HepG2 (cell line): Measurements from ENCODE around the gene PEPD. TPM values are rescaled to one million over a fixed set of nuclear protein-coding genes. Genes with fewer than 3 reads are reported as not detected.

Source experiments
- ATF7 ChIP-seq, 2 experiments: fragments of 450-650 bp in 1 of 2; sonication (generic) in 1 of 2; formaldehyde crosslinking in 1 of 2; IDR thresholded peaks; 2 replicates each; pipeline versions ENCODE4 v1.4.0 to v1.6.1; 2016 to 2020; ENCODE audit warnings: antibody characterized with exemption in 1 of 2, mild to moderate bottlenecking in 1 of 2, missing genetic modification reagents in 1 of 2
- ATRX ChIP-seq: sonication (generic); formaldehyde crosslinking; IDR thresholded peaks from 2 replicates; pipeline ENCODE4 v1.4.0; 2020; ENCODE audit warnings: missing genetic modification reagents, borderline replicate concordance
- CENPT ChIP-seq: sonication (generic); formaldehyde crosslinking; IDR thresholded peaks from 2 replicates; pipeline ENCODE4 v1.8.0; 2022; ENCODE audit warnings: low read depth, mild to moderate bottlenecking, moderate library complexity, missing genetic modification reagents
- EEA1 ChIP-seq: sonication (generic); formaldehyde crosslinking; IDR thresholded peaks from 2 replicates; pipeline ENCODE4 v1.5.1; 2020; ENCODE audit warnings: mild to moderate bottlenecking, missing genetic modification reagents, borderline replicate concordance
- EHMT2 ChIP-seq: fragments of 200-600 bp; sonication (generic); IDR thresholded peaks from 2 replicates; pipeline ENCODE4 v1.7.0; 2017; ENCODE audit warnings: antibody characterized with exemption, low read depth, low read length, borderline replicate concordance
- GATAD2A ChIP-seq: IDR thresholded peaks from 2 replicates; pipeline ENCODE4 v1.6.1; 2016
- KLF6 ChIP-seq: IDR thresholded peaks from 2 replicates; pipeline ENCODE4 v1.8.0; 2016; ENCODE audit warnings: missing biosample characterization, missing genetic modification reagents
- MEIS1 ChIP-seq: sonication (generic); formaldehyde crosslinking; IDR thresholded peaks from 2 replicates; pipeline ENCODE4 v1.9.0; 2021; ENCODE audit warnings: mild to moderate bottlenecking, missing genetic modification reagents, moderate library complexity, borderline replicate concordance
- NCOA2 ChIP-seq: sonication (generic); formaldehyde crosslinking; IDR thresholded peaks from 2 replicates; pipeline ENCODE4 v1.8.0; 2022; ENCODE audit warnings: inconsistent platforms
- NCOR1 ChIP-seq: fragments of 200-600 bp; sonication (generic); IDR thresholded peaks from 2 replicates; pipeline ENCODE4 v1.7.0; 2017; ENCODE audit warnings: antibody characterized with exemption, low read length, borderline replicate concordance
- NR2C2 ChIP-seq: sonication (generic); formaldehyde crosslinking; IDR thresholded peaks from 2 replicates; pipeline ENCODE4 v1.4.0; 2020; ENCODE audit warnings: missing genetic modification reagents, mild to moderate bottlenecking, moderate library complexity, borderline replicate concordance
- PPARG ChIP-seq: conservative IDR thresholded peaks from 2 replicates; pipeline ENCODE4 v1.6.1; 2016; ENCODE audit warnings: missing biosample characterization, missing genetic modification reagents
- RORA ChIP-seq: sonication (generic); formaldehyde crosslinking; IDR thresholded peaks from 2 replicates; pipeline ENCODE4 v1.5.0; 2020; ENCODE audit warnings: mild to moderate bottlenecking, missing genetic modification reagents, moderate library complexity
- SCMH1 ChIP-seq: sonication (generic); formaldehyde crosslinking; IDR thresholded peaks from 2 replicates; pipeline ENCODE4 v1.9.0; 2021; ENCODE audit warnings: missing genetic modification reagents, mild to moderate bottlenecking, borderline replicate concordance
- SRSF4 ChIP-seq: fragments of 200-400 bp; formaldehyde crosslinking; IDR thresholded peaks from one replicate; pipeline ENCODE4 v1.6.1; 2018; ENCODE audit warnings: mild to moderate bottlenecking, low read depth, low read length, moderate library complexity; ENCODE audit not compliant: poor library complexity, severe bottlenecking
- TFE3 ChIP-seq: IDR thresholded peaks from 2 replicates; pipeline ENCODE4 v1.6.1; 2016
- ZMYM2 ChIP-seq: sonication (generic); formaldehyde crosslinking; IDR thresholded peaks from 2 replicates; pipeline ENCODE4 v1.8.0; 2022; ENCODE audit warnings: mild to moderate bottlenecking, missing genetic modification reagents
- ZNF33B ChIP-seq: sonication (generic); formaldehyde crosslinking; IDR thresholded peaks from 2 replicates; pipeline ENCODE4 v1.5.1; 2020; ENCODE audit warnings: mild to moderate bottlenecking, missing genetic modification reagents
- ZNF383 ChIP-seq: sonication (generic); formaldehyde crosslinking; IDR thresholded peaks from 2 replicates; pipeline ENCODE4 v1.4.0; 2020; ENCODE audit warnings: missing genetic modification reagents, mild to moderate bottlenecking, borderline replicate concordance
- ZNF468 ChIP-seq: sonication (generic); formaldehyde crosslinking; IDR thresholded peaks from 2 replicates; pipeline ENCODE4 v1.8.0; 2022; ENCODE audit warnings: mild to moderate bottlenecking, moderate library complexity, missing genetic modification reagents
- ZNF484 ChIP-seq: sonication (generic); formaldehyde crosslinking; IDR thresholded peaks from 2 replicates; pipeline ENCODE4 v1.5.1; 2020; ENCODE audit warnings: mild to moderate bottlenecking, low read depth, missing genetic modification reagents, borderline replicate concordance
- ZNF672 ChIP-seq: sonication (generic); formaldehyde crosslinking; IDR thresholded peaks from 2 replicates; pipeline ENCODE4 v1.8.1; 2022; ENCODE audit warnings: missing genetic modification reagents
- ZNF761 ChIP-seq: sonication (generic); formaldehyde crosslinking; conservative IDR thresholded peaks from 2 replicates; pipeline ENCODE4 v1.4.0; 2020; ENCODE audit warnings: mild to moderate bottlenecking, missing genetic modification reagents
- ZNF772 ChIP-seq: sonication (generic); formaldehyde crosslinking; IDR thresholded peaks from 2 replicates; pipeline ENCODE4 v1.5.0; 2020; ENCODE audit warnings: mild to moderate bottlenecking, missing genetic modification reagents
- polyA plus RNA-seq, 8 experiments: library from polyadenylated mRNA; depleted of rRNA in 3 of 8; stranded (reverse) in 7 of 8; unstranded in 1 of 8; fragments of >200 nt; fragmentation: Illumina TruSeq in 4 of 8; extraction: Trizol in 4 of 8; gene quantifications; 2 replicates each; pipeline versions ENCODE4 v1.2.1 to v1.2.3, GENCODE V29; 2011 to 2016; ENCODE audit warnings: low read depth in 4 of 8, missing spikeins in 1 of 8, mixed read lengths in 1 of 8; ENCODE audit not compliant: insufficient read depth in 1 of 8
- total RNA-seq, 5 experiments: library from RNA; depleted of rRNA; stranded (reverse); fragments of >200 nt; fragmentation: Illumina TruSeq; extraction: Trizol; gene quantifications; 2 replicates each; pipeline ENCODE4 v1.2.3, GENCODE V29; 2016; ENCODE audit warnings: low read depth in 1 of 5
- TF ChIP-seq, protein P1 (sequence below): sonication (generic); formaldehyde crosslinking; IDR thresholded peaks from 2 replicates; pipeline ENCODE4; 2020; ENCODE audit warnings: missing genetic modification reagents, mild to moderate bottlenecking, borderline replicate concordance

Gene PEPD
- total and polyA plus RNA-seq, 2 of the 13 experiments (the other 11 are each of a cell fraction or from before 2014, with no cell fraction given) = 60.7 to 75.1 TPM

DNA sequence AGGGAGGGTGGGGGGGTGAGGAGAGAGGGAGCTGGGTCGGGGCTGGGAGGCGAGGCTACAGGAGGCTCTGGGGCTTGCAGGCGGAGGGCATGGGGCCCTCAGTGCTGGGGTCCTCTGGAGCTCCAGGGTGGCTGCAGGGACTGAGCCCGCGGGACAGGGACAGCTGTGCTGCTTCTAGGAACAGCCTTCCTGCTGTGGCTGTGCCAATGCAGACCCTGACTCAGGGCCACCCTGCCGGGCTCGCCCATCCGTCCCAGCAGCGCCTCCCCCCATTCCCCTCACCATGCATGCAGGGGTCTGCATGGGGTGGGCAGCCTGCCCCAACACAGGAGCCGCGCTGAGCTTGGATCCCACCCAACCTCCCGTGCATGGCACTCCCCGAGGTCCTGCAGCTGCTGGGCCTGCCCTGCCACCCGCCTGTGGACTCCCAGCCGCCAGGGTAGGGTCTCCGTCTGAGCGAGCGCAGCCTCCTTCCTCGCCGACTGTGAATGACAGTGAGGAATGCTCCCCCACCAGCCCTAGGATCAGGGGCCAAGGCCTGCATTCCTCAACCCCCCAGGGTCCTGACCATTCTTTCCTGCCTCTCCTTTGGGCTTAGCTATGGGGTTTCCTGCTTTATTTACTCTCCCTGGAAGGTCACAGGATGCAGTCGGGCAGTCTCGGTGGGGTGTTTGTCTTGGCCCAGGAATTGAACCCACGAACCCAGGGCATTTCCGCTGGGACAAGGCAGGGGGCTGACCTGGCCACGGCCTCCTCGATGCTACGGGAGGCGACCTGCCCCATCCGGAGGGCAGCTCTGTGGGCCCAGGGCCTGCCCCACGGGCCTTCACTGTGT is 124.7 kb downstream of the PEPD start (continued):
- TF ChIP-seq EHMT2 (no peak), CENPT (no peak), ZNF468 (CRISPR knock-in tag) (no peak), KLF6 (no peak), ZNF484 (CRISPR knock-in tag) (no peak), RORA (CRISPR knock-in tag) (no peak), SCMH1 (CRISPR knock-in tag) (no peak), ZNF672 (CRISPR knock-in tag) (no peak), ZMYM2 (CRISPR knock-in tag) (peak; percentile 93), NCOR1 (peak; percentile 88; the same call in 1 of the 2 replicates), NCOA2 (CRISPR knock-in tag) (peak; percentile 97), TFE3 (CRISPR knock-in tag) (peak; percentile 95), ZNF772 (CRISPR knock-in tag) (peak; percentile 86; the same call in 1 of the 2 replicates), ZNF383 (CRISPR knock-in tag) (no peak), ZNF761 (no peak), ZNF33B (no peak), SRSF4 (no peak), EEA1 (CRISPR knock-in tag) (no peak), NR2C2 (CRISPR knock-in tag) (peak; percentile 89), GATAD2A (CRISPR knock-in tag) (peak; percentile 93), ATF7 (IDR thresholded peaks at IDR 0.05) (no peak), ATF7 (CRISPR knock-in tag; IDR thresholded peaks at IDR 0.05) (peak; percentile 78; the same call in 1 of the 2 replicates), MEIS1 (CRISPR knock-in tag) (peak; percentile 84; the same call in 1 of the 2 replicates), ATRX (no peak), PPARG (CRISPR knock-in tag) (peak; percentile 86)
- TF ChIP-seq, protein P1, sequence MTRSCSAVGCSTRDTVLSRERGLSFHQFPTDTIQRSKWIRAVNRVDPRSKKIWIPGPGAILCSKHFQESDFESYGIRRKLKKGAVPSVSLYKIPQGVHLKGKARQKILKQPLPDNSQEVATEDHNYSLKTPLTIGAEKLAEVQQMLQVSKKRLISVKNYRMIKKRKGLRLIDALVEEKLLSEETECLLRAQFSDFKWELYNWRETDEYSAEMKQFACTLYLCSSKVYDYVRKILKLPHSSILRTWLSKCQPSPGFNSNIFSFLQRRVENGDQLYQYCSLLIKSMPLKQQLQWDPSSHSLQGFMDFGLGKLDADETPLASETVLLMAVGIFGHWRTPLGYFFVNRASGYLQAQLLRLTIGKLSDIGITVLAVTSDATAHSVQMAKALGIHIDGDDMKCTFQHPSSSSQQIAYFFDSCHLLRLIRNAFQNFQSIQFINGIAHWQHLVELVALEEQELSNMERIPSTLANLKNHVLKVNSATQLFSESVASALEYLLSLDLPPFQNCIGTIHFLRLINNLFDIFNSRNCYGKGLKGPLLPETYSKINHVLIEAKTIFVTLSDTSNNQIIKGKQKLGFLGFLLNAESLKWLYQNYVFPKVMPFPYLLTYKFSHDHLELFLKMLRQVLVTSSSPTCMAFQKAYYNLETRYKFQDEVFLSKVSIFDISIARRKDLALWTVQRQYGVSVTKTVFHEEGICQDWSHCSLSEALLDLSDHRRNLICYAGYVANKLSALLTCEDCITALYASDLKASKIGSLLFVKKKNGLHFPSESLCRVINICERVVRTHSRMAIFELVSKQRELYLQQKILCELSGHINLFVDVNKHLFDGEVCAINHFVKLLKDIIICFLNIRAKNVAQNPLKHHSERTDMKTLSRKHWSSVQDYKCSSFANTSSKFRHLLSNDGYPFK (CRISPR knock-in tag) = peak; percentile 45; the same call in 1 of the 2 replicates
